Fibroblast of pulmonary artery (primary cell): Measurements from ENCODE around the gene PLA2G1B.

Source experiments
- DNase-seq: peaks from one replicate; pipeline ENCODE4 v3.0.0-alpha.2; 2010; ENCODE audit warnings: low read depth
- H3K4me3 ChIP-seq: replicated peaks from 2 replicates; pipeline ENCODE4 v1.5.1; 2011; ENCODE audit warnings: low read depth, mild to moderate bottlenecking, control low read depth, low read length, moderate library complexity
- CTCF ChIP-seq: IDR thresholded peaks from 2 replicates; pipeline ENCODE4 v1.5.1; 2011; ENCODE audit warnings: mild to moderate bottlenecking, control low read depth, low read length, inconsistent platforms; ENCODE audit errors: missing control alignments

PLA2G1B gene

GRCh38 chr12:120350576-120351350 is 23.2 kb upstream of the PLA2G1B start:
- TF ChIP-seq CTCF, result no peak
- DNase-seq, result no peak
- H3K4me3 ChIP-seq, result no peak overlapping the region

- H3K4me3 ChIP-seq, result no peak overlapping the region
- no peak for TF ChIP-seq CTCF
These were observed 20.2 kb upstream of the PLA2G1B start for GRCh38 chr12:120347766-120348165.

GRCh38 chr12:120346681-120347080 is 19.1 kb upstream of the PLA2G1B start:
- DNase-seq, result no peak
- no peak overlapping the region for H3K4me3 ChIP-seq
- no peak for TF ChIP-seq CTCF

More at GRCh38 chr12:120347766-120348165, 20.2 kb upstream of the PLA2G1B start:
- no peak for DNase-seq

- TF ChIP-seq CTCF, result no peak
- DNase-seq, result no peak
- H3K4me3 ChIP-seq, result no peak overlapping the region
These were observed 18.5 kb upstream of the PLA2G1B start for GRCh38 chr12:120346031-120346430.

GRCh38 chr12:120343692-120344091 is 16.1 kb upstream of the PLA2G1B start:
- DNase-seq, result no peak
- no peak overlapping the region for H3K4me3 ChIP-seq
- no peak for TF ChIP-seq CTCF

- no peak for DNase-seq
- TF ChIP-seq CTCF, result no peak
These were observed 15.5 kb upstream of the PLA2G1B start for GRCh38 chr12:120343039-120343537.

More at GRCh38 chr12:120343039-120343537, 15.5 kb upstream of the PLA2G1B start:
- H3K4me3 ChIP-seq, result no peak overlapping the region
